Uterus (tissue), 4 donors: ENCODE results near the gene PPM1H. TPM values are rescaled to one million over a fixed set of nuclear protein-coding genes. Genes with fewer than 3 reads are reported as not detected.

Experiments
- DNase-seq, 2 donors: peaks; one replicate each; pipeline ENCODE4 v3.0.0-alpha.2; 2019 to 2020
- H3K27ac ChIP-seq, 2 donors: fragments of 200-600 bp; sonication (generic); 1 replicate in 1 of 2; 2 replicates in 1 of 2; pipeline ENCODE4 v1.5.1; 2016 to 2018
- H3K27me3 ChIP-seq, 2 donors: fragments of 200-600 bp; sonication (generic); one replicate each; pipeline ENCODE4 v1.5.1; 2018 to 2019; ENCODE audit warnings: control low read depth in 1 of 2
- H3K36me3 ChIP-seq, 2 donors: fragments of 200-600 bp; sonication (generic); one replicate each; pipeline ENCODE4 v1.5.1; 2019; ENCODE audit warnings: control low read depth in 1 of 2
- H3K4me1 ChIP-seq, 2 donors: fragments of 200-600 bp; sonication (generic); one replicate each; pipeline ENCODE4 v1.5.1; 2018 to 2019; ENCODE audit warnings: control low read depth in 1 of 2
- H3K4me3 ChIP-seq, 2 donors: fragments of 200-600 bp; sonication (generic); 1 replicate in 1 of 2; 2 replicates in 1 of 2; pipeline ENCODE4 v1.5.1; 2018 to 2019; ENCODE audit warnings: mild to moderate bottlenecking in 1 of 2
- H3K9me3 ChIP-seq, 2 donors: fragments of 200-600 bp; sonication (generic); one replicate each; pipeline ENCODE4 v1.5.1; 2019; ENCODE audit warnings: control low read depth in 1 of 2
- CTCF ChIP-seq, 4 experiments: fragments of 200-600 bp in 2 of 4; fragments of 450-650 bp in 2 of 4; sonication (generic) in 2 of 4; IDR thresholded peaks; one replicate each; pipeline ENCODE4 v1.5.1; 2016 to 2019; ENCODE audit warnings: antibody characterized with exemption in 4 of 4, mild to moderate bottlenecking in 2 of 4, moderate library complexity in 1 of 4
- POLR2A ChIP-seq, 2 donors: fragments of 450-650 bp; IDR thresholded peaks; one replicate each; pipeline ENCODE4 v1.6.1; 2016; ENCODE audit warnings: antibody characterized with exemption in 2 of 2, mild to moderate bottlenecking in 1 of 2, moderate library complexity in 1 of 2
- intact Hi-C: fragments of 100-400 bp; cut with DNase I; formaldehyde crosslinking; loops from one replicate; pipeline ENCODE4 v1.15.1; 2023; ENCODE audit warnings: low total_unique reads
- total RNA-seq, 4 donors: library from RNA; depleted of rRNA in 3 of 4; stranded (reverse); fragments of >200 nt in 3 of 4; gene quantifications; one replicate each; pipeline versions ENCODE4 v1.1.0 to v1.2.4, GENCODE V29; 2014 to 2023
- donor health status: DM: yes; HTN: yes; CAD: no.

Gene PPM1H
- total RNA-seq, 4 donors from 2014 or later = 2.0 to 24.1 (median 6.6) TPM

DNA sequence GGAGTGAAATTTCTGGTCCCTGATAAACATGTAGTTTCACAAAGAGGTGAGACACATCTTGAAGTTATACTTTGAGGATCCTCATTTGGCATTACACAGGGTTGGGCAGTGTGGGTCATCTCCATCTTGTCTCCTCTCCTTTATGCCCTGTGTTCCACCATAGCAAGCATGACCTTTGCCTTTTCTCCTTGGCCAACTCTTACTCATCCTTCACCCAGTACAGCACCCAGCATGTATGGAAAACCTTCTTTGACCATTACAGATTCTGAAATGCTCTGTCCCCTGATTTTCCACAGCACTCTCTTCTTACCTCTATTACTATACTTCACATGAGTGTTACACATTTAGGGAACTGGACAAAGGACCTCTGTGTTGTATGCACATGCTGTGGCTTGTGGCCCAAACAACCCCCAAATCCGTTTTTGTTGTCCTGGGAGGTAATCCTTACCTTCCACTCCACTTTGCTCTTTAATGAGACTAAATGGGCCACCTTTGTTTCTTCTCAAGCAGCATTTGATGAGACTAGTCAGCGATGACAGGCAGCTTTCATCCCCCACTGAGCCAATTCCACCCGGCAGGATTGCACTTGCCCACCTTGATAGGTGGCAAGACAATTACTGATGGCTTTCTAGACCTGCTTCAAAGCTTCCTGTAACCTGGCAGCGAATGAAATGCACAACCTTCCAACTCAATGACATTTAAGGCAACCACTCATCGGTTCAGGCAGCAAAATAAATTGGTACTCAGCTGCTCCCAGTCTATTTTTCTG lies 304.8 kb downstream of the PPM1H start:
- intact Hi-C loops = no loop called here
- Histone ChIP-seq H3K9me3 (no peaks in the 10 kb centered on the region), H3K36me3 (no peaks in the 10 kb centered on the region), H3K27me3 (no peaks in the 10 kb centered on the region), H3K4me3 (no peak overlapping the region), H3K27ac (no peak overlapping the region), H3K4me1 (peaks cover 0 to 3% of the 10 kb centered on the region in 2 donors)
- no peak for DNase-seq
- TF ChIP-seq CTCF (IDR thresholded peaks at IDR 0.05) = no peak
- no peak for TF ChIP-seq POLR2A (IDR thresholded peaks at IDR 0.05)

DNA sequence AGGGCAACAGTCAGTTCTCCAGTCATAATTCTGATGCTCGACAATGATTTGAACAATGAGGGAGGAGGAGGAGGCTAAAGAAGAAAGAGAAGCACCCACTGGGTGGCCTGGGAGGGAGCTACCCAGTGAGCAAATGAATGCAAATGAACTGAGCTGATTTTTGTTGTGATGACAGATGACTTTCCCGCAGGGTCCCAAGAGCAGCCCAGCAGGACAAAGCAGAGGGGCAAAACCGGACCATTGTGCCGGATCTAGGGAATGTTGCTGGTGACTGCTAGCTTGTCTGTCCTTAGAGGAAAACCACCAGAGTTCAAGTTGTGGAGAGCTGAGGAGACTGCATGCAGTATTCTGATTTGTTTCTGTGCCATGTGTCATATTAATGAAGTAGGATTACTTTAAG lies 305.5 kb downstream of the PPM1H start:
- intact Hi-C loops = no loop called here
- no peak for TF ChIP-seq POLR2A (IDR thresholded peaks at IDR 0.05)
- TF ChIP-seq CTCF (IDR thresholded peaks at IDR 0.05) = no peak
- no peak for DNase-seq

DNA sequence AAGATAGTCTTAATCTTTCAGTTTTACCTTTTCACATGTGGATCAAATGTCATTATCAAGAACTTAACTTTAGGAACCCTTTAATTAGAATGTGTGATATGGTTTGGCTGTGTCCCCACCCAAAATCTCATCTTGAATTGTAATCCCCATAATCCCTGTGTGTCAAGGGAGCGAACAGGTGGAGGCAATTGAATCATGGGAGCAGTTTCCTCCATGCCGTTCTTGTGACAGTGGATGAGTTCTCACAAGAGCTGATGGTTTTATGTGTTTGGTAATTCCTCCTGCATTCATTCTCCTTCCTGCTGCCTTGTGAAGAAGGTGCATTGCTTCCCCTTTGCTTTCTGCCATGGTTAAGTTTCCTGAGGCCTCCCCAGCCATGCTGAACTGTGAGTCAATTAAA lies 307.8 kb downstream of the PPM1H start:
- DNase-seq = no peak
- peaks cover 0 to 3% of the 10 kb centered on the region in 2 donors for H3K4me1 ChIP-seq
- TF ChIP-seq CTCF (IDR thresholded peaks at IDR 0.05) (no peak), POLR2A (IDR thresholded peaks at IDR 0.05) (no peak)
- H3K36me3 ChIP-seq = no peaks in the 10 kb centered on the region
- H3K9me3 ChIP-seq = no peaks in the 10 kb centered on the region
- no peaks in the 10 kb centered on the region for H3K27me3 ChIP-seq
- H3K4me3 ChIP-seq = no peak overlapping the region
- H3K27ac ChIP-seq = no peak overlapping the region
- intact Hi-C loops = no loop called here

More for the DNA sequence above, 305.5 kb downstream of the PPM1H start:
- no peaks in the 10 kb centered on the region for H3K36me3 ChIP-seq
- no peaks in the 10 kb centered on the region for H3K9me3 ChIP-seq
- no peak overlapping the region for H3K4me3 ChIP-seq
- no peak overlapping the region for H3K27ac ChIP-seq
- no peaks in the 10 kb centered on the region for H3K27me3 ChIP-seq
- peaks cover 0 to 3% of the 10 kb centered on the region in 2 donors for H3K4me1 ChIP-seq

GRCh38 chr12:62625228-62625627 lies 309.7 kb downstream of the PPM1H start:
- H3K27ac ChIP-seq = no peak overlapping the region
- H3K36me3 ChIP-seq = no peaks in the 10 kb centered on the region
- H3K4me3 ChIP-seq = no peak overlapping the region
- no peak for TF ChIP-seq POLR2A (IDR thresholded peaks at IDR 0.05)
- TF ChIP-seq CTCF (IDR thresholded peaks at IDR 0.05) = no peak
- no peak for DNase-seq
- no peaks in the 10 kb centered on the region for H3K4me1 ChIP-seq
- no peaks in the 10 kb centered on the region for H3K9me3 ChIP-seq
- H3K27me3 ChIP-seq = no peaks in the 10 kb centered on the region
- intact Hi-C loops = no loop called here

- no peak overlapping the region for H3K27ac ChIP-seq
- H3K27me3 ChIP-seq = no peaks in the 10 kb centered on the region
- TF ChIP-seq POLR2A (IDR thresholded peaks at IDR 0.05) (no peak), CTCF (IDR thresholded peaks at IDR 0.05) (no peak)
- intact Hi-C loops = no loop called here
- H3K36me3 ChIP-seq = no peaks in the 10 kb centered on the region
- no peaks in the 10 kb centered on the region for H3K4me1 ChIP-seq
- no peak overlapping the region for H3K4me3 ChIP-seq
- H3K9me3 ChIP-seq = no peaks in the 10 kb centered on the region
- no peak for DNase-seq
Observed at GRCh38 chr12:62622177-62622576, 312.8 kb downstream of the PPM1H start.
